HCT116 (cell line): Measurements from ENCODE around the gene ZNF558. TPM values are rescaled to one million over a fixed set of nuclear protein-coding genes. Genes with fewer than 3 reads are reported as not detected.

ENCODE experiments used
- ATAC-seq: fragments of 200-7000 bp; cut with Tn5 transposase; 2 replicates; pipeline ENCODE4 v1.9.1; 2020; ENCODE audit warnings: mild to moderate bottlenecking, moderate library complexity
- BruUV-seq: library from RNA; stranded (reverse); fragments of 400-500 nt; replicated peaks from 2 replicates; lab custom pipeline; 2021; lab: Mats Ljungman, UMichigan
- CTCF ChIA-PET: fragments of 300-600 bp; sonication (Branson Sonifier 250); formaldehyde crosslinking; loops from one replicate; lab custom pipeline; 2021; ENCODE audit warnings: antibody characterized with exemption; lab: Charles Lee
- POLR2A ChIA-PET: fragments of 300-600, 350-600 bp; sonication (Branson Sonifier 250); formaldehyde crosslinking; loops from one replicate; lab custom pipeline; 2021; ENCODE audit warnings: antibody characterized with exemption; lab: Charles Lee
- RAD21 ChIA-PET, 2 experiments: fragments of 300-600 bp; sonication (Branson Sonifier 250); formaldehyde crosslinking; loops; one replicate each; lab custom pipeline; 2023; ENCODE audit warnings: low total read pairs in 2 of 2; ENCODE audit not compliant: uncharacterized antibody in 2 of 2, unreplicated experiment in 2 of 2, low non-redundant PET in 1 of 2; lab: Charles Lee
- DNase-seq: peaks from one replicate; pipeline ENCODE4 v3.0.0-alpha.2; 2010; ENCODE audit warnings: low read depth, low spot score
- H2AFZ ChIP-seq: fragments of 200-600 bp; shearing (Covaris generic), sonication (generic); 2 replicates; pipeline ENCODE4 v1.6.1; 2017; ENCODE audit warnings: low read depth, mixed run types, mixed read lengths, antibody characterized with exemption, low read length; ENCODE audit not compliant: poor library complexity, severe bottlenecking
- H3K27ac ChIP-seq: 2 replicates; pipeline ENCODE4 v1.5.1; 2012; ENCODE audit warnings: low read depth, low read length
- H3K27me3 ChIP-seq: fragments of 200-600 bp; sonication (generic); 2 replicates; pipeline ENCODE4 v1.6.1; 2016; ENCODE audit warnings: mixed run types, low read length, mixed read lengths; ENCODE audit not compliant: insufficient read depth
- H3K36me3 ChIP-seq, 2 experiments: fragments of 200-500 bp in 1 of 2; fragments of 200-600 bp in 1 of 2; sonication (Bioruptor generic) in 1 of 2; sonication (generic) in 1 of 2; 2 replicates each; pipeline versions ENCODE4 v1.5.1 to v1.6.1; 2014 to 2016; ENCODE audit warnings: low read length in 2 of 2, inconsistent platforms in 1 of 2, mixed read lengths in 1 of 2, mixed run types in 1 of 2; ENCODE audit not compliant: insufficient read depth in 2 of 2, control insufficient read depth in 1 of 2
- H3K4me1 ChIP-seq, 2 experiments: fragments of 200-600 bp in 1 of 2; sonication (generic) in 1 of 2; 2 replicates each; pipeline versions ENCODE4 v1.5.1 to v1.6.1; 2012 to 2017; ENCODE audit warnings: low read length in 2 of 2, inconsistent platforms in 1 of 2, mild to moderate bottlenecking in 1 of 2, mixed read lengths in 1 of 2, mixed run types in 1 of 2, moderate library complexity in 1 of 2; ENCODE audit not compliant: insufficient read depth in 2 of 2, control insufficient read depth in 1 of 2
- H3K4me2 ChIP-seq: fragments of 200-600 bp; sonication (generic); 2 replicates; pipeline ENCODE4 v1.6.1; 2017; ENCODE audit warnings: mixed run types, low read length, mixed read lengths
- H3K4me3 ChIP-seq, 2 experiments: fragments of 200-600 bp in 1 of 2; sonication (generic) in 1 of 2; replicated peaks in 1 of 2; 2 replicates each; pipeline ENCODE4 v1.5.1; 2011 to 2016; ENCODE audit warnings: low read length in 2 of 2, control low read depth in 1 of 2, low read depth in 1 of 2, mild to moderate bottlenecking in 1 of 2, mixed read lengths in 1 of 2, mixed run types in 1 of 2
- H3K79me2 ChIP-seq: fragments of 200-600 bp; sonication (generic); 2 replicates; pipeline ENCODE4 v1.6.1; 2017; ENCODE audit warnings: mild to moderate bottlenecking, mixed run types, low read length, moderate library complexity, mixed read lengths; ENCODE audit not compliant: insufficient read depth
- H3K9ac ChIP-seq: fragments of 200-600 bp; sonication (generic); 2 replicates; pipeline ENCODE4 v1.6.1; 2016; ENCODE audit warnings: low read length, mixed read lengths
- H3K9me2 ChIP-seq: fragments of 200-600 bp; sonication (generic), shearing (Covaris generic); 2 replicates; pipeline ENCODE4 v1.6.1; 2017; ENCODE audit warnings: mixed run types, mild to moderate bottlenecking, moderate library complexity; ENCODE audit not compliant: insufficient read depth
- H3K9me3 ChIP-seq, 2 experiments: fragments of 200-500 bp in 1 of 2; fragments of 200-600 bp in 1 of 2; sonication (Bioruptor generic) in 1 of 2; sonication (generic) in 1 of 2; 2 replicates each; pipeline ENCODE4 v1.6.1; 2014 to 2017; ENCODE audit warnings: low read length in 2 of 2, mixed read lengths in 2 of 2, inconsistent platforms in 1 of 2, low read depth in 1 of 2, mild to moderate bottlenecking in 1 of 2, mixed run types in 1 of 2, moderate library complexity in 1 of 2; ENCODE audit not compliant: control insufficient read depth in 1 of 2, insufficient read depth in 1 of 2
- H4K20me1 ChIP-seq: fragments of 200-600 bp; sonication (generic), shearing (Covaris generic); 2 replicates; pipeline ENCODE4 v1.6.1; 2017; ENCODE audit warnings: mixed run types, mild to moderate bottlenecking, moderate library complexity; ENCODE audit not compliant: insufficient read depth
- CBX3 ChIP-seq: IDR thresholded peaks from 2 replicates; pipeline ENCODE4 v1.6.1; 2012; ENCODE audit warnings: low read depth
- CEBPB ChIP-seq: IDR thresholded peaks from 2 replicates; pipeline ENCODE4 v1.6.1; 2012; ENCODE audit warnings: low read depth
- EGR1 ChIP-seq: IDR thresholded peaks from 2 replicates; pipeline ENCODE4 v1.6.1; 2012; ENCODE audit warnings: low read depth
- ELF1 ChIP-seq: IDR thresholded peaks from 2 replicates; pipeline ENCODE4 v1.6.1; 2012; ENCODE audit warnings: low read depth, borderline replicate concordance
- EZH2phosphoT487 ChIP-seq: fragments of 200-600 bp; IDR thresholded peaks from 2 replicates; pipeline ENCODE4 v1.6.1; 2018; ENCODE audit warnings: antibody characterized with exemption, borderline replicate concordance
- JUND ChIP-seq: IDR thresholded peaks from 2 replicates; pipeline ENCODE4 v1.6.1; 2012
- POLR2AphosphoS5 ChIP-seq: IDR thresholded peaks from 2 replicates; pipeline ENCODE4 v1.6.1; 2011; ENCODE audit warnings: mild to moderate bottlenecking, low read depth, low read length, moderate library complexity
- RAD21 ChIP-seq: IDR thresholded peaks from 2 replicates; pipeline ENCODE4 v1.6.1; 2012; ENCODE audit warnings: low read depth, mild to moderate bottlenecking
- SP1 ChIP-seq: IDR thresholded peaks from 2 replicates; pipeline ENCODE4 v1.6.1; 2012; ENCODE audit warnings: low read depth
- ZFX ChIP-seq: fragments of 450-650 bp; IDR thresholded peaks from 2 replicates; pipeline ENCODE4 v1.6.1; 2017
- intact Hi-C: fragments of 100-400 bp; cut with micrococcal nuclease; formaldehyde crosslinking; loops from 2 replicates; pipeline ENCODE4 v1.10.0; 2022
- total RNA-seq: library from RNA; stranded (reverse); gene quantifications from one replicate; pipeline ENCODE4 v1.2.1, GENCODE V29; 2021; ENCODE audit not compliant: unreplicated experiment
- TF ChIP-seq, protein P1 (sequence below): IDR thresholded peaks from 2 replicates; pipeline ENCODE4 v1.6.1; 2011; ENCODE audit warnings: mild to moderate bottlenecking, low read length, moderate library complexity; ENCODE audit not compliant: insufficient replicate concordance; ENCODE audit errors: extremely low read depth

The ZNF558 gene
- total RNA-seq, 1 experiment from 2014 or later = 34.2 TPM

- TF ChIP-seq EGR1 = no peak
- TF ChIP-seq, all 23 proteins: peak for 0
Observed at GRCh38 chr19:8866344-8866743, 34.2 kb upstream of the ZNF558 start (continued).

GRCh38 chr19:8858260-8858659 is 26.2 kb upstream of the ZNF558 start:
- TF ChIP-seq, protein P1, sequence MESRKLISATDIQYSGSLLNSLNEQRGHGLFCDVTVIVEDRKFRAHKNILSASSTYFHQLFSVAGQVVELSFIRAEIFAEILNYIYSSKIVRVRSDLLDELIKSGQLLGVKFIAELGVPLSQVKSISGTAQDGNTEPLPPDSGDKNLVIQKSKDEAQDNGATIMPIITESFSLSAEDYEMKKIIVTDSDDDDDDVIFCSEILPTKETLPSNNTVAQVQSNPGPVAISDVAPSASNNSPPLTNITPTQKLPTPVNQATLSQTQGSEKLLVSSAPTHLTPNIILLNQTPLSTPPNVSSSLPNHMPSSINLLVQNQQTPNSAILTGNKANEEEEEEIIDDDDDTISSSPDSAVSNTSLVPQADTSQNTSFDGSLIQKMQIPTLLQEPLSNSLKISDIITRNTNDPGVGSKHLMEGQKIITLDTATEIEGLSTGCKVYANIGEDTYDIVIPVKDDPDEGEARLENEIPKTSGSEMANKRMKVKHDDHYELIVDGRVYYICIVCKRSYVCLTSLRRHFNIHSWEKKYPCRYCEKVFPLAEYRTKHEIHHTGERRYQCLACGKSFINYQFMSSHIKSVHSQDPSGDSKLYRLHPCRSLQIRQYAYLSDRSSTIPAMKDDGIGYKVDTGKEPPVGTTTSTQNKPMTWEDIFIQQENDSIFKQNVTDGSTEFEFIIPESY = no peak
- TF ChIP-seq EZH2phosphoT487 = no peak
- no peak for TF ChIP-seq EGR1
- intact Hi-C loops = no loop called here
- Histone ChIP-seq H3K4me1 (no peaks in the 10 kb centered on the region), H3K9ac (no peak overlapping the region), H2AFZ (no peak overlapping the region), H3K36me3 (no peaks in the 10 kb centered on the region), H3K9me3 (no peaks in the 10 kb centered on the region), H3K27ac (no peak overlapping the region), H3K4me3 (no peak overlapping the region), H3K79me2 (no peaks in the 10 kb centered on the region), H3K27me3 (peaks cover 7% of the 10 kb centered on the region; the same call in 1 of the 2 replicates), H3K4me2 (no peak overlapping the region), H4K20me1 (no peaks in the 10 kb centered on the region), H3K9me2 (no peaks in the 10 kb centered on the region)
- no peak for DNase-seq
- RAD21 ChIA-PET = no interaction called here
- CTCF ChIA-PET = no interaction called here
- POLR2A ChIA-PET = interaction anchor here (1.7 kb wide), 1 partner anchor 26 kb away, joined by 5 read pairs; no protein-coding TSS in a partner anchor
- BruUV-seq = no TSS peak
- ATAC-seq = no peak

- H4K20me1 ChIP-seq = no peaks in the 10 kb centered on the region
- no peak for ATAC-seq
- no peak overlapping the region for H2AFZ ChIP-seq
- intact Hi-C loops = no loop called here
- RAD21 ChIA-PET = no interaction called here
- no peaks in the 10 kb centered on the region for H3K9me3 ChIP-seq
- H3K4me1 ChIP-seq = no peaks in the 10 kb centered on the region
- H3K4me3 ChIP-seq = no peak overlapping the region
- POLR2A ChIA-PET = no interaction called here
- DNase-seq = no peak
- no peak overlapping the region for H3K9ac ChIP-seq
- H3K79me2 ChIP-seq = no peaks in the 10 kb centered on the region
- TF ChIP-seq EGR1 = no peak
- TF ChIP-seq ZFX = no peak
- no peak for TF ChIP-seq ELF1
- TF ChIP-seq CBX3 = no peak
- no peak for TF ChIP-seq CEBPB
- TF ChIP-seq SP1 = no peak
- TF ChIP-seq JUND = no peak
- no peak for TF ChIP-seq POLR2AphosphoS5
- no peak for TF ChIP-seq RAD21
- TF ChIP-seq, protein P1 = no peak
- no peak overlapping the region for H3K27ac ChIP-seq
- H3K9me2 ChIP-seq = no peaks in the 10 kb centered on the region
- H3K27me3 ChIP-seq = no peaks in the 10 kb centered on the region
- CTCF ChIA-PET = no interaction called here
- no TSS peak for BruUV-seq
- H3K4me2 ChIP-seq = no peak overlapping the region
- no peaks in the 10 kb centered on the region for H3K36me3 ChIP-seq
Observed at GRCh38 chr19:8850488-8850887, 18.4 kb upstream of the ZNF558 start.
